ENCODE measurements around the gene CES5A. TPM values are rescaled to one million over a fixed set of nuclear protein-coding genes. Genes with fewer than 3 reads are reported as not detected.

The CES5A gene
- total RNA-seq, 3 donors from 2014 or later (not counting 1 experiment from before 2014, with no cell fraction given) = not detected

- Mint-ChIP-seq H3K36me3 (no peaks in the 10 kb centered on the region), H3K27ac (no peak overlapping the region), H3K4me3 (no peak overlapping the region), H3K4me1 (no peaks in the 10 kb centered on the region), H3K9me3 (no peaks in the 10 kb centered on the region), H3K27me3 (ENCODE audit: low read depth in 2 of 2) (peaks cover 0 to 3% of the 10 kb centered on the region in 2 donors)
- DNase-seq (no peak), ATAC-seq (no peak)
- no peak overlapping the region for H3K4me3 ChIP-seq (ENCODE audit: low read length)
- no peak for TF ChIP-seq CTCF (IDR thresholded peaks at IDR 0.05)
- no peak overlapping the region for H3K27ac ChIP-seq (ENCODE audit: low read length)
- H3K9me3 ChIP-seq (ENCODE audit: control insufficient read depth, insufficient read depth, low read length) = no peaks in the 10 kb centered on the region
- WGBS (ENCODE audit: insufficient coverage) = 87% methylated on average over 5 of the region's 5 CpGs
- no peaks in the 10 kb centered on the region for H3K4me1 ChIP-seq (ENCODE audit: control insufficient read depth, insufficient read depth, low read length)
- H3K36me3 ChIP-seq (ENCODE audit: control insufficient read depth, insufficient read depth, low read length) = no peaks in the 10 kb centered on the region
- intact Hi-C loops (cut with micrococcal nuclease) = no loop called here
- no peaks in the 10 kb centered on the region for H3K27me3 ChIP-seq (ENCODE audit: control insufficient read depth, insufficient read depth, low read length)
These were observed 2.1 kb downstream of the CES5A start for GRCh38 chr16:55873122-55873521.

GRCh38 chr16:55872130-55872529 is 3.0 kb downstream of the CES5A start:
- no peak for ATAC-seq
- Histone ChIP-seq H3K4me3 (ENCODE audit: low read length) (no peak overlapping the region), H3K4me1 (ENCODE audit: control insufficient read depth, insufficient read depth, low read length) (no peaks in the 10 kb centered on the region), H3K9me3 (ENCODE audit: control insufficient read depth, insufficient read depth, low read length) (no peaks in the 10 kb centered on the region), H3K36me3 (ENCODE audit: control insufficient read depth, insufficient read depth, low read length) (no peaks in the 10 kb centered on the region), H3K27ac (ENCODE audit: low read length) (no peak overlapping the region), H3K27me3 (ENCODE audit: control insufficient read depth, insufficient read depth, low read length) (no peaks in the 10 kb centered on the region)
- no peak for DNase-seq
- Mint-ChIP-seq H3K27ac (no peak overlapping the region), H3K4me1 (no peaks in the 10 kb centered on the region), H3K27me3 (ENCODE audit: low read depth in 2 of 2) (peaks cover 0 to 3% of the 10 kb centered on the region in 2 donors), H3K9me3 (no peaks in the 10 kb centered on the region), H3K4me3 (no peak overlapping the region), H3K36me3 (no peaks in the 10 kb centered on the region)
- WGBS (ENCODE audit: insufficient coverage) = 85% methylated on average over 7 of the region's 7 CpGs
- TF ChIP-seq CTCF (IDR thresholded peaks at IDR 0.05) = no peak
- intact Hi-C loops (cut with micrococcal nuclease) = no loop called here

GRCh38 chr16:55871411-55872038 is 3.6 kb downstream of the CES5A start:
- no peak overlapping the region for H3K4me3 ChIP-seq (ENCODE audit: low read length)
- ATAC-seq (no peak), DNase-seq (no peak)
- intact Hi-C loops (cut with micrococcal nuclease) = no loop called here
- H3K9me3 ChIP-seq (ENCODE audit: control insufficient read depth, insufficient read depth, low read length) = no peaks in the 10 kb centered on the region
- no peaks in the 10 kb centered on the region for H3K36me3 Mint-ChIP-seq
- peaks cover 0 to under 1% of the 10 kb centered on the region in 2 donors for H3K27me3 Mint-ChIP-seq (ENCODE audit: low read depth in 2 of 2)
- no peaks in the 10 kb centered on the region for H3K4me1 ChIP-seq (ENCODE audit: control insufficient read depth, insufficient read depth, low read length)
- TF ChIP-seq CTCF (IDR thresholded peaks at IDR 0.05) = no peak
- H3K9me3 Mint-ChIP-seq = no peaks in the 10 kb centered on the region
- H3K4me1 Mint-ChIP-seq = no peaks in the 10 kb centered on the region
- H3K27ac ChIP-seq (ENCODE audit: low read length) = no peak overlapping the region
- H3K27me3 ChIP-seq (ENCODE audit: control insufficient read depth, insufficient read depth, low read length) = no peaks in the 10 kb centered on the region
- H3K36me3 ChIP-seq (ENCODE audit: control insufficient read depth, insufficient read depth, low read length) = no peaks in the 10 kb centered on the region
- H3K4me3 Mint-ChIP-seq = no peak overlapping the region
- WGBS (ENCODE audit: insufficient coverage) = 92% methylated on average over 10 of the region's 10 CpGs
- no peak overlapping the region for H3K27ac Mint-ChIP-seq

GRCh38 chr16:55868980-55869379 is 6.2 kb downstream of the CES5A start:
- no peak overlapping the region for H3K4me3 Mint-ChIP-seq
- intact Hi-C loops (cut with micrococcal nuclease) = no loop called here
- WGBS (ENCODE audit: insufficient coverage) = 89% methylated on average over 7 of the region's 7 CpGs
- no peaks in the 10 kb centered on the region for H3K9me3 Mint-ChIP-seq
- H3K27me3 Mint-ChIP-seq (ENCODE audit: low read depth in 2 of 2) = peaks cover 0 to 5% of the 10 kb centered on the region in 2 donors
- Histone ChIP-seq H3K27ac (ENCODE audit: low read length) (no peak overlapping the region), H3K4me3 (ENCODE audit: low read length) (no peak overlapping the region), H3K27me3 (ENCODE audit: control insufficient read depth, insufficient read depth, low read length) (no peaks in the 10 kb centered on the region), H3K36me3 (ENCODE audit: control insufficient read depth, insufficient read depth, low read length) (no peaks in the 10 kb centered on the region), H3K9me3 (ENCODE audit: control insufficient read depth, insufficient read depth, low read length) (no peaks in the 10 kb centered on the region), H3K4me1 (ENCODE audit: control insufficient read depth, insufficient read depth, low read length) (no peaks in the 10 kb centered on the region)
- no peak for TF ChIP-seq CTCF (IDR thresholded peaks at IDR 0.05)
- ATAC-seq (no peak), DNase-seq (no peak)
- H3K36me3 Mint-ChIP-seq = no peaks in the 10 kb centered on the region
- H3K27ac Mint-ChIP-seq = no peak overlapping the region
- H3K4me1 Mint-ChIP-seq = no peaks in the 10 kb centered on the region

Data from natural killer cell (primary cell).